OCI-LY3 (cell line): ENCODE results near the gene PFKFB3.
"Not testable (repeated sequence)": the region's sequence is repeated elsewhere in the genome, so short reads cannot be mapped to it uniquely, and the experiment has no call there.

Experiments
- CTCF ChIP-seq: fragments of 200-600, 300-600 bp; sonication (generic); IDR thresholded peaks from 2 replicates; pipeline ENCODE4 v1.5.1; 2014; ENCODE audit warnings: antibody characterized with exemption, low read length, low read depth
- EZH2phosphoT487 ChIP-seq: fragments of 200-600 bp; shearing (Covaris generic); IDR thresholded peaks from 2 replicates; pipeline ENCODE4 v1.6.1; 2018; ENCODE audit warnings: antibody characterized with exemption, mixed run types, low read depth

- TF ChIP-seq CTCF, EZH2phosphoT487: not testable (repeated sequence)
These were observed 3.8 kb downstream of the PFKFB3 start for GRCh38 chr10:6206486-6206885.
